ENCODE measurements around the gene PGAP2.

GRCh38 chr11:3832816-3833215 lies 24.5 kb downstream of the PGAP2 start:
- TF ChIP-seq CTCF (IDR thresholded peaks at IDR 0.05; ENCODE audit: low read length): no peak
- TF ChIP-seq EZH2 (optimal IDR thresholded peaks at IDR 0.05; ENCODE audit: low read depth, low read length): no peak

All from MM.1S (cell line).